SH-SY5Y (cell line): ENCODE measurements around the gene FHAD1.

ENCODE experiments used
- GATA2 ChIP-seq: IDR thresholded peaks from 2 replicates; pipeline ENCODE4 v1.6.1; 2011; ENCODE audit warnings: mild to moderate bottlenecking, low read depth, low read length
- GATA3 ChIP-seq: IDR thresholded peaks from 2 replicates; pipeline ENCODE4 v1.6.1; 2011; ENCODE audit warnings: low read depth, mild to moderate bottlenecking, low read length, moderate library complexity

GRCh38 chr1:15426492-15427279 is 179.7 kb downstream of the FHAD1 start:
- TF ChIP-seq GATA2 (no peak), GATA3 (no peak)
